DND-41 (cell line): Measurements from ENCODE around the gene CLCN3.

Source experiments
- ATAC-seq: fragments of 200-7000 bp; cut with Tn5 transposase; 3 replicates; pipeline ENCODE4 v1.9.1; 2021; ENCODE audit warnings: low read depth; ENCODE audit not compliant: insufficient read depth
- DNase-seq: peaks from one replicate; pipeline ENCODE4 v3.0.0-alpha.2; 2020
- H2AFZ ChIP-seq: 2 replicates; pipeline ENCODE4 v1.6.0; 2012; ENCODE audit warnings: low read depth, low read length
- H3K27ac ChIP-seq: 2 replicates; pipeline ENCODE4 v1.5.1; 2012; ENCODE audit warnings: low read length, inconsistent platforms
- H3K27me3 ChIP-seq: fragments of 200-600 bp; sonication (generic); 2 replicates; pipeline ENCODE4 v1.6.0; 2012; ENCODE audit warnings: low read length, mild to moderate bottlenecking, inconsistent platforms; ENCODE audit not compliant: insufficient read depth, poor library complexity
- H3K36me3 ChIP-seq: 2 replicates; pipeline ENCODE4 v1.5.1; 2012; ENCODE audit warnings: low read length, inconsistent platforms; ENCODE audit not compliant: insufficient read depth
- H3K4me1 ChIP-seq: 2 replicates; pipeline ENCODE4 v1.5.1; 2012; ENCODE audit warnings: mild to moderate bottlenecking, low read length; ENCODE audit not compliant: insufficient read depth
- H3K4me2 ChIP-seq: 2 replicates; pipeline ENCODE4 v1.6.0; 2012; ENCODE audit warnings: mild to moderate bottlenecking, moderate library complexity, low read length, inconsistent platforms; ENCODE audit not compliant: insufficient read depth
- H3K4me3 ChIP-seq, 2 experiments: fragments of 200-600 bp in 1 of 2; shearing (Covaris generic) in 1 of 2; 2 replicates each; pipeline ENCODE4 v1.5.1; 2012 to 2016; ENCODE audit warnings: inconsistent platforms in 2 of 2, low read length in 2 of 2, mild to moderate bottlenecking in 2 of 2, low read depth in 1 of 2, moderate library complexity in 1 of 2
- H3K79me2 ChIP-seq: 2 replicates; pipeline ENCODE4 v1.6.0; 2012; ENCODE audit warnings: low read length, inconsistent platforms; ENCODE audit not compliant: insufficient read depth
- H3K9ac ChIP-seq: 2 replicates; pipeline ENCODE4 v1.6.0; 2012; ENCODE audit warnings: low read depth, mild to moderate bottlenecking, inconsistent platforms, low read length, moderate library complexity
- H3K9me3 ChIP-seq: 2 replicates; pipeline ENCODE4 v1.5.1; 2012; ENCODE audit warnings: low read length, moderate library complexity, mild to moderate bottlenecking, inconsistent platforms; ENCODE audit not compliant: insufficient read depth, severe bottlenecking
- H4K20me1 ChIP-seq: 2 replicates; pipeline ENCODE4 v1.6.0; 2012; ENCODE audit warnings: low read length; ENCODE audit not compliant: insufficient read depth
- CTCF ChIP-seq: IDR thresholded peaks from 2 replicates; pipeline ENCODE4 v1.5.1; 2012; ENCODE audit warnings: borderline replicate concordance, low read length, moderate library complexity, mild to moderate bottlenecking; ENCODE audit not compliant: poor library complexity, severe bottlenecking; ENCODE audit errors: extremely low read depth
- EZH2 ChIP-seq: IDR thresholded peaks from 3 replicates; pipeline ENCODE4 v1.6.1; 2012; ENCODE audit warnings: borderline replicate concordance, low read depth, mild to moderate bottlenecking, moderate library complexity, low read length, inconsistent platforms; ENCODE audit not compliant: severe bottlenecking

The CLCN3 gene

GRCh38 chr4:169618986-169619385 lies 1.4 kb upstream of the CLCN3 start:
- Histone ChIP-seq H3K79me2 (peaks cover 39% of the 10 kb centered on the region), H3K9me3 (no peaks in the 10 kb centered on the region), H3K4me2 (peak overlapping the region; percentile 88), H3K27ac (peak overlapping the region; percentile 54; the same call in 1 of the 2 replicates), H3K4me3 (peak overlapping the region in 1 of 2 experiments; percentile 71; a peak in 3 of 4 replicates), H3K9ac (no peak overlapping the region), H3K4me1 (peaks cover 40% of the 10 kb centered on the region), H2AFZ (peak overlapping the region; percentile 75; the same call in 1 of the 2 replicates), H3K27me3 (no peaks in the 10 kb centered on the region), H4K20me1 (peaks cover 6% of the 10 kb centered on the region; the same call in 1 of the 2 replicates), H3K36me3 (no peaks in the 10 kb centered on the region)
- DNase-seq (no peak), ATAC-seq (no peak)
- TF ChIP-seq EZH2 (no peak), CTCF (no peak)

- ATAC-seq (peak; percentile 46), DNase-seq (peak; percentile 46)
- Histone ChIP-seq H3K9me3 (no peaks in the 10 kb centered on the region), H3K4me3 (peak overlapping the region; percentile 71 to 74), H3K4me1 (peaks cover 40% of the 10 kb centered on the region), H3K27ac (peak overlapping the region; percentile 80), H3K36me3 (no peaks in the 10 kb centered on the region), H4K20me1 (peaks cover 6% of the 10 kb centered on the region; the same call in 1 of the 2 replicates), H3K27me3 (no peaks in the 10 kb centered on the region), H3K4me2 (peak overlapping the region; percentile 88), H3K79me2 (peaks cover 43% of the 10 kb centered on the region), H2AFZ (peak overlapping the region; percentile 93), H3K9ac (peak overlapping the region; percentile 80)
- TF ChIP-seq CTCF, result peak; percentile 65
- no peak for TF ChIP-seq EZH2
These were observed 840 bp upstream of the CLCN3 start for GRCh38 chr4:169619518-169619957.

- Histone ChIP-seq H4K20me1 (peaks cover 11% of the 10 kb centered on the region; the same call in 1 of the 2 replicates), H3K79me2 (peaks cover 56% of the 10 kb centered on the region), H2AFZ (peak overlapping the region; percentile 93), H3K9me3 (no peaks in the 10 kb centered on the region), H3K27ac (peak overlapping the region; percentile 80), H3K36me3 (no peaks in the 10 kb centered on the region), H3K4me1 (peaks cover 40% of the 10 kb centered on the region), H3K4me3 (peak overlapping the region; percentile 71 to 74), H3K9ac (peak overlapping the region; percentile 80), H3K27me3 (no peaks in the 10 kb centered on the region), H3K4me2 (peak overlapping the region; percentile 88)
- ATAC-seq (no peak), DNase-seq (peak; percentile 28)
- TF ChIP-seq CTCF (no peak), EZH2 (no peak)
These were observed 486 bp downstream of the CLCN3 start for GRCh38 chr4:169620880-169621248.
